Muscle layer of colon (tissue), 2 donors: ENCODE data around the gene TPTE2.
"Not testable (repeated sequence)": the region's sequence is repeated elsewhere in the genome, so short reads cannot be mapped to it uniquely, and the experiment has no call there.

Experiments used
- H3K27ac ChIP-seq: one replicate; pipeline ENCODE4 v1.7.0; 2013; ENCODE audit warnings: low read depth, mild to moderate bottlenecking, low read length, moderate library complexity
- H3K27me3 ChIP-seq, 2 donors: one replicate each; pipeline ENCODE4 v1.7.0; 2013; ENCODE audit warnings: low read length in 2 of 2, mild to moderate bottlenecking in 2 of 2; ENCODE audit not compliant: insufficient read depth in 2 of 2, control insufficient read depth in 1 of 2
- H3K36me3 ChIP-seq: one replicate; pipeline ENCODE4 v1.7.0; 2013; ENCODE audit warnings: mild to moderate bottlenecking, low read length; ENCODE audit not compliant: insufficient read depth
- H3K4me1 ChIP-seq: one replicate; pipeline ENCODE4 v1.7.0; 2013; ENCODE audit warnings: mild to moderate bottlenecking, low read length; ENCODE audit not compliant: insufficient read depth
- H3K4me3 ChIP-seq, 2 donors: one replicate each; pipeline ENCODE4 v1.7.0; 2013; ENCODE audit warnings: low read length in 2 of 2, low read depth in 1 of 2, mild to moderate bottlenecking in 1 of 2, moderate library complexity in 1 of 2
- H3K9ac ChIP-seq: one replicate; pipeline ENCODE4 v1.7.0; 2013; ENCODE audit warnings: low read length
- H3K9me3 ChIP-seq: one replicate; pipeline ENCODE4 v1.7.0; 2013; ENCODE audit warnings: mild to moderate bottlenecking, low read length
- donor health status: abdominal sarcoma.
- donor health status: Adenocarcinoma of cecum.

TPTE2 gene

DNA sequence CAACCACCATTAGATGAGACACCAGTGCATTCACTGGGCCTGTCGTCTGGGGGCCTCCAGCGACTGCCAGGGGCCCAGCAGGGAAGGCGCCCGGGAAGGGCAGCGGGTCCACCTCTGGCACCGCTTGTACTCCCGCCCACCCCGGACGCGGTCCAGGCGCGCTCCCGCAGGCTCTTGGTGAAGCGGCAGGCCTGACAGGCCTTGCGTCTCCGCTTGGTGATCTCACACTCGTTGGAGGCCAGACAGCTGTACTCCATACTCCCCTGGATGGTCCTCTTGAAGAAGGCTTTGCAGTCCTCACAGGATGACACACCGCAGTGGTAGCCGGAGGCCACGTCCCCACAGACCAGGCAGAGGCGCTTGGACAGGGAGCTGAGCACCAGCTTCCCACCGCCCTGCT lies 660 bp downstream of the TPTE2 start:
- H3K9ac ChIP-seq, H3K27me3 ChIP-seq, H3K4me1 ChIP-seq, H3K9me3 ChIP-seq, H3K4me3 ChIP-seq, H3K36me3 ChIP-seq, H3K27ac ChIP-seq: not testable (repeated sequence)

DNA sequence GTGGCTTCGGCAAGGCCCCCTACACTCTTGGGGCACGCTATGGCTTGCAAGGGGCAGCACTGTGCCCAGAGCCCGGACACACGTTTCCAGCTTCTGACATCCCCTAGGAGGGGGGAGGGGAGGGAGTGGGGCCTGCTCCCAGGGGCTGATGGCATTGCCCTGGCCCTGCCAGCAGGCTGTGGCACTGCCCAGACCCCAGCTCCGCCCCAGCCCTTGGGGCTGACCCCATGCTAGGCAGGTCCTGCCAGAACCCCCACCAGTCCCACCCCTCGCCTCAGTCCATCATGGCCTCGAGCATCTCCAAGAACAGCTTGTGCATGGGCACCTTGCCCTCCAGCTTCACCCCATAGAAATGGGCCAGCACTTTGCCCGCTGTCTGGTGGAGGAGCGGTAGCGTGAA lies 1.6 kb downstream of the TPTE2 start:
- H3K4me1 ChIP-seq, H3K36me3 ChIP-seq, H3K9me3 ChIP-seq, H3K27ac ChIP-seq, H3K27me3 ChIP-seq, H3K9ac ChIP-seq, H3K4me3 ChIP-seq: not testable (repeated sequence)

DNA sequence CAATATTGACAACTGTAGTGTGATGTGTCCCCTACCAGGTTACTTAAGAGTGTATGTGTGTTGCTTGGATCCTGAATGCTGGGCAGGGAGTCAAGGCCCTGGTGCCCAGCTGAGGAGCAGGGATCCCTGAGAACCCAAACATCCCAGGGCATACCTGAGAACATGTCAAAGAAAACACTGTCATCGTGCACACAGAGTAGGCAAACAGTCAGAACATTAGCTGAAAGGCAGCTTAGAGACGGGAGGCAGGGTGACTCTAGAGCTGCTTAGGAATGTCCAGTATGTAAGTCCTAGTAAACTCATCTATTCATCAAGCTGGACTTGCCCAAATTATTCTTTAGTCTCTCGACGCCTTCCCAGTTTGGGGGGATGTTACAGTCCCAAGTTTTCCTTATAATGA lies 4.0 kb downstream of the TPTE2 start:
- H3K36me3 ChIP-seq: not testable (repeated sequence)

DNA sequence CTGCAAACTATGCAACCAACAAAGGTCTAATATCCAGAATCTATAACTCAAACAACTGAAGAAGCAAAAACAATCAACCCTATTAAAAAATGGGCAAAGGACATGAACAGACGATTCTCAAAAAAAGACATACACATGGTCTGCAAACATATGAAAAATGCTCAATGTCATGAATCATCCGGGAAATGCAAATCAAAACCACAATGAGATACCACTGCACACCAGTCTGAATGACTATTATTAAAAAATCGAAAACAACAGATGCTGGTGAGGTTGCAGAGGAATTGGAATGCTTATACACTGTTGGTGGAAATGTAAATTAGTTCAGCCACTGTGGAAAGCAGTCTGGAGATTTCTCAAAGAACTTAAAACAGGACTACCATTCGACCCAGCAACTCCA lies 12.1 kb downstream of the TPTE2 start:
- not testable (repeated sequence) for H3K27me3 ChIP-seq, H3K27ac ChIP-seq

More for the DNA sequence above, 4.0 kb downstream of the TPTE2 start:
- not testable (repeated sequence) for H3K4me1 ChIP-seq, H3K4me3 ChIP-seq, H3K27me3 ChIP-seq, H3K9me3 ChIP-seq, H3K9ac ChIP-seq, H3K27ac ChIP-seq

DNA sequence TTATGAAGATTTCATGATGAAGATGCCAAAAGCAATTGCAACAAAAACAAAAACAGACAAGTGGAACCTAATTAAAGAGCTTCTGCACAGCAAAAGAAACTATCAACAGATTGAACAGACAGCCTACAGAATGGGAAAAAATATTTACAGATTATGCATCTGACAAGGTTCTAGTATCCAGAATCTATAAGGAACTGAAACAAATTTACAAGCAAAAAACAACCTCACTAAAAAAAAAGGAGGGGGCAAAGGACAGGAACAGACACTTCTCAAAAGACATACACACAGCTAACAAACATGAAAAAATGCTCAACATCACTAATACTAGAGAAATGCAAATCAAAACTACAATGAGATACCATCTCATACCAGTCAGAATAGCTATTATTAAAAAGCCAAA lies 35.7 kb downstream of the TPTE2 start:
- H3K27me3 ChIP-seq, H3K27ac ChIP-seq, H3K4me1 ChIP-seq, H3K4me3 ChIP-seq, H3K36me3 ChIP-seq, H3K9me3 ChIP-seq, H3K9ac ChIP-seq: not testable (repeated sequence)

More for the DNA sequence above, 12.1 kb downstream of the TPTE2 start:
- not testable (repeated sequence) for H3K9ac ChIP-seq, H3K4me3 ChIP-seq, H3K9me3 ChIP-seq, H3K36me3 ChIP-seq, H3K4me1 ChIP-seq

DNA sequence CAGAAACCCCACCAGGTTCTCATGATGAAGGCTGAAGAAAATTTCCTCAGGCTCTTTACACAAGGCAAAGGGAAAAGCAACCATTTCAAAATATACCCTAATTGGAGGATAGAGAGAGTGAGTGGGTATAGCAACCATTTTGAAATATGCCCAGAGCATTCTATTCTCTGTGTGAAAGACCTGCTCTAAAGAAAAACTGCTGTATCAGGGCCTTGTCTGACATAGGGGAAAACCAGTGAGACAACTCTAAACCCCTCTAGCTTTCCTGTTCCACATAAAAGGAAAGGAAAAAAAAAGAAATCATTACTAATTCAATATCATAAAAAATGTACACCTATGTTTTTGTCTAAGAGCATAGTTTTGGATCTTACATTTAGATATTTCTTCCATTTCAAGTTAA lies 42.3 kb downstream of the TPTE2 start:
- H3K4me1 ChIP-seq: no peaks in the 10 kb centered on the region
- no peak overlapping the region for H3K4me3 ChIP-seq
- H3K9ac ChIP-seq: no peak overlapping the region
- H3K27ac ChIP-seq: no peak overlapping the region
- H3K36me3 ChIP-seq: no peaks in the 10 kb centered on the region
- no peaks in the 10 kb centered on the region for H3K27me3 ChIP-seq
- no peaks in the 10 kb centered on the region for H3K9me3 ChIP-seq

DNA sequence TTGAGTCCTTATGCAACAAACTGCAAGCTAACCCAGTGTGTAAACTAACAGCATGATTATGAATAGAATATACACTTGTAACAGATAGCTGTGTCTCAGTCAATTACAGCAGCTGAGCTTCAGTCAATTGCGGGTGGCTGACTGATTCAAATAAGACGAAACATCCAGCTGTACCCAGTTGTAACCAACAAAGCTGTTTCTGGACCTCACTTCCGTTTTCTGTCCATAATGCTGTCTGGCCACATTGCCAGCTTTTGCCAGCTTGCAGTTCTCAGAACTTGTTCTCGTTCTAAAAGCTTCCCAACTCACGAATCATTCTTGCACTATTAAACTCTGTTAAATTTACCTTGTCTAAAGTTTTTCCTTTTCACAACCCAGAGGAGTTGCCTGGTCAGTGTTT lies 53.7 kb downstream of the TPTE2 start:
- H3K4me1 ChIP-seq, H3K27me3 ChIP-seq, H3K4me3 ChIP-seq, H3K27ac ChIP-seq, H3K36me3 ChIP-seq, H3K9me3 ChIP-seq, H3K9ac ChIP-seq: not testable (repeated sequence)

DNA sequence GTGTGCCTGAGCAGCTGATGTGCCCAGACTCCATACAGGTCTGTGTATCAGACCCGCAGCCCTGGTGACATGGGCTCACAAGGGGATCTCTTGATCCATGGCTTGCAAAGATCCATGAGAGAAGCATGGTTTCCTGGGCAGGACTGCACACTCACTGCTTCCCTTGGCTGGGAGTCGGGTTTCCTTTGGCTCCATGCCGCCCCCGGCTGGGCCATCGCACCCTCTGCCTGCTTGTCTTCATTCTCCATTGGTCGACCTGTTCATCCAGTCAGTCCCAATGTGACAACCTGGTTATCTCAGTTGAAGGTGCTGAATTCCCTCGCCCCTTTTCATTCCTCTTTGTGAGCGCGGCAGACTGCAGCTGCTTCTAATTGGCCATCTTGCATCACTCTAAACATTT lies 101.2 kb downstream of the TPTE2 start:
- not testable (repeated sequence) for H3K27ac ChIP-seq, H3K36me3 ChIP-seq, H3K9me3 ChIP-seq, H3K4me1 ChIP-seq, H3K4me3 ChIP-seq, H3K27me3 ChIP-seq, H3K9ac ChIP-seq

DNA sequence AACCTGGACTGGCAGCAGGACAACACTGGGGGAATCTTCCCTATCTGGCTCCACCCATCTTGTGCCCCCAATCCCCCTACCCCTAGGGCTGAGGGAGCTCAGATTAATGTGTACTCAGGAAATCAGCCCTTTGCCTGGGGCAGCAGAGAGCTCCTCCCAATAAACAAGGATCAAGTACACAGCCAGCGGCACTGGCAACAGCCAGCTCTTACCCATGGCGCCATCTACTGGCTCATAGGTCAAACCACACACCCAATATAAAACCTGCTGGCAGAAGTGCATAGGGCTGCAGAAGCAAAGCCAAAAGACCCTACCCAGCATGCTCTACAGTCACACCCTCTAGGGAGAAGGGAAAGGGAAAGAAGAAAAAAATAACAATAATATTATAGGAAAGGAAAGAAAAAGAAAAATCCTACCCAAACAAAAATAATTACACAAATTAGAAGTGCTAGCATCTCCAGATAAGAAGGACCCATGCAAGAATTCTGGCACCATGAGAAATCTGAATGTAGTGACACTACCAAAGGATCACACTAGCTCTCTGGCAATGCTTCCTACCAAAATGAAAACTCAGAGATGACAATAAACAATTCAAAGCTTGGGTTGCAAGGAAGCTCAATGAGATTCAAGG lies 122.2 kb downstream of the TPTE2 start:
- not testable (repeated sequence) for H3K9ac ChIP-seq, H3K27ac ChIP-seq, H3K27me3 ChIP-seq, H3K9me3 ChIP-seq, H3K4me3 ChIP-seq, H3K4me1 ChIP-seq, H3K36me3 ChIP-seq

DNA sequence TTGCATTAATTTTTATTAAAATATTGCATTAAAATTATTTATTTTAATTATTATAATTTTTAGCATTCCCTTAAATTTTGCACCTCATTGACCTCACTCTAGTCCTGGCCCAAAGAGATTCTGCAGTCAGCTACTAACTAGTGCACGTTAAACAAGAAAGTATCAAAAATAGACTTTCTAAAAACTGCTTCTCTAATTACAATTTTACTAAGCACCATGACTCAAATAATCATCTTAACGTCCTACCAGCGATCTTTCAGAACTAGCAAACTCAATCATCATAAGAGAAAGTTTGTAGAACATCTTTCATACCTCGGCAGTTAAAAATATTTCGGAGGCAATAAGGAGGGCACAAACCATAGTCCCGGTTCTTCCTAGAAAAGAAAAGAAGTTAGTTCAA lies 123.6 kb downstream of the TPTE2 start:
- not testable (repeated sequence) for H3K27ac ChIP-seq, H3K4me3 ChIP-seq, H3K36me3 ChIP-seq, H3K27me3 ChIP-seq, H3K4me1 ChIP-seq, H3K9me3 ChIP-seq, H3K9ac ChIP-seq

DNA sequence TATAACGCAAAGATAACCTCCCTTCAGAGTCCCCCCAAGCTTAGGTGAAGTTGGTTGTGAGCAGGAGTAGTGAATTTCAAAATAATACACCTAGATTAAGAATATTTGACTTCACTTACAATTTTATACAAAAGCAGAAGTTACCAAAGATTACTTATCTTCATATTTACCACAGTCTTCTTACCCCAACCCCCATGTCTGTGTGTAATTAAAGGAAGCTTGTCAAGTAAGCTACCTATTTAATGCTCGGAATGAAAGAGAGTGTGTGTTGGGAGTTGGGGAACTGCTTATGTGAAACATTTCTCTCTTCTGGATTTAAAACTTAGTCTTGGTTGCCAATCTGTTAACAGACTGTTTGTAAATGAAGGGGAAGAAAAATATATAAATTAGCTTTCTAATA lies 139.1 kb downstream of the TPTE2 start:
- not testable (repeated sequence) for H3K27ac ChIP-seq, H3K9ac ChIP-seq, H3K36me3 ChIP-seq, H3K4me3 ChIP-seq, H3K27me3 ChIP-seq, H3K4me1 ChIP-seq, H3K9me3 ChIP-seq

DNA sequence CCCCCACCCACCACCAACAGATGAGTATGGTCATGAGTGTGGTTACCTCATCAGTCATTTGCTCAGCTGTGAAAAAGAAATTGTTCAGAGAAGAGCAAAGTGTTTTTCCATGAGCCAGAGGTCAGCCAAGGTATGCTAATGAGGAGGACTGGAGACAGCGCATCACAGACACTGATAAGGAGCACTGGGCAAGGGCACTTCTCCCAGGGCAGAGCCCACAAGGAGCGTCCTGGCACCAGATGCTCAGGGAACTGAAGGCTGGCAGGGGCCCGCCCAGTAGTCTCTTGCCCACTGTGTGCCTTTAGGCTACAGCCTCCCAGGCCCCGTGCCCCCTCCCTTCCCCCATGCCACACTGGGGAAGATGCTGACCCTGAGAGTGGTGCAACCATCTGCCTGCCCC lies 148.8 kb downstream of the TPTE2 start:
- H3K9me3 ChIP-seq, H3K9ac ChIP-seq, H3K4me1 ChIP-seq, H3K27ac ChIP-seq, H3K27me3 ChIP-seq, H3K4me3 ChIP-seq, H3K36me3 ChIP-seq: not testable (repeated sequence)
